GM18520 (cell line): ENCODE measurements around the gene KIAA1614.
A peak's percentile ranks its signal among the peaks of the same experiment; 100 is the strongest.
"Not testable (repeated sequence)": the region's sequence is repeated elsewhere in the genome, so short reads cannot be mapped to it uniquely, and the experiment has no call there.

Experiments used
- ATAC-seq: cut with Tn5 transposase; IDR thresholded peaks from one replicate; pipeline ENCODE4 v1.9.1; 2021; ENCODE audit not compliant: unreplicated experiment

The KIAA1614 gene

DNA sequence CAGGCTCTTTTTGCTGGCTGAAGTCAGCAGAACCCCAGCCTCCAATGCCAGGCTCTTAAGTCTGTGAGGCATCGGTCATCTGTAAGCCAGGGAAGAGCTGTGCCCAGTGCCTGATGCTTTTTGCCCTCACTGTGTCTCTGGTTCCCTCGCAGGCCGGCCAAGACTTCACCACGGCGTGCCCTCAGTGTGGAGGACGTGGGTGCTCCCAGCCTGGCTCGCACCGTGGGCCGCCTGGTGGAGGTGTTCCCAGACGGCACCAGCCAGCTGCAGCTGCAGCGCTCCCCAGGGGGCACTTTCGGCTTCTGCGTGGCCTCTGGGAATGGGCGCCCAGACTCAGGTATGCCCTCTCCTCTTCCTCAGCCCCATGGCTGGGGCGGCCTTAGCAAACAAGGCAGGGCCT lies 32.5 kb downstream of the KIAA1614 start:
- ATAC-seq = no peak

DNA sequence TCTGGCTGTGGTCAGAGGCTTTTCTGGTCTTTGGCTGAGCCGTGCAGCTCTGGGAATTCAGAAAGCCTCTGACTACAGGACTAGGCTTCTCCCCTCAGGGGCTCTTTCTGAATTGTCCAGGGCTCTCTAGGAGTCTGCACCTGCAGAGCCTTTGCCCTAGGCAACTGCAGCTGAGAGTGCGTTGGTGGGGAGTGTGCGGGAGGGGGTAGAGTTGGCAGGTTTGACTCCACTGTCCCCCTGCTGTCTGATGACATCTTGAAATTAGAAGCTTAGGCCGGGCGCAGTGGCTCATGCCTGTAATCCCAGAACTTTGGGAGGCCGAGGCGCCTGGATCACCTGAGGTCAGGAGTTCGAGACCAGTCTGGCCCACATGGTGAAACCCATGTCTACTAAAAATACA lies 32.9 kb downstream of the KIAA1614 start:
- ATAC-seq = no peak

- ATAC-seq = no peak
Observed at GRCh38 chr1:180946056-180946455, 33.4 kb downstream of the KIAA1614 start.

GRCh38 chr1:180946541-180947498 lies 34.1 kb downstream of the KIAA1614 start:
- ATAC-seq = no peak

- no peak for ATAC-seq
Observed at GRCh38 chr1:180947499-180947885, 34.8 kb downstream of the KIAA1614 start.

DNA sequence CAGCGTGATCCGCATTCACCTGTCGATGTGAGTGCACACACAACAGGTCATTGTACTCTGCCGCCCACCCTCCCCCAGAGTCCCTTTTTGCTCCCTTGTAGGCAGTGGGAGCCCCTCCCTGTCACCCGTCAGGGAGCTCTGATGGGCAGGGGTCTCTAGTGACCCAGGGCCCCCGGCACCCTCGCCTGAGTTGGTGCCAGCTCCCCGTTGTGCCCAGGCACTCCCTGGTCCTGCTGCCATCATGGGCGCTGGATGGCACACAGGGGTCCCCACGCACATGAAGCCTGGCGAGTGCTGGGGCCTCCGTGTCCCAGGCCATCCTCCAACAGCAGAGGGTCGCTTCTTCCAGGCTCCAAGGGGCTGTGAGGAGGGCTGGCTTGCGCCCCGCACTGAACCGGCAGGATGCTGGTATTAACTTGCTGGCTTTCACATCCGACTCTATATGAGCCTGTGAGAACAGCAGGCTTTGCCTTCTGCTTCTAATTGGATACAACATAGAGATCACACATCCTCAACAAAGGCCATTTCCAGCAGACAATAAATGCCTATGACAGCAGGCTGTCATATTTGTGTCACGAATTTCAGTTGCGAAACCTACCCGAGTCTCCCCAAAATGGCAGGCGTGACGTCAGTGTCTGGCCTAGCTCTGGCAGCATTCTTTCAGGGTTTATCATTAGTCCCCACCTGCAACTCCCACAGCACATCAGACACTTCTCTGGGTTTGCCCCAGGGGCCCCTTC lies 35.4 kb downstream of the KIAA1614 start:
- ATAC-seq = no peak

DNA sequence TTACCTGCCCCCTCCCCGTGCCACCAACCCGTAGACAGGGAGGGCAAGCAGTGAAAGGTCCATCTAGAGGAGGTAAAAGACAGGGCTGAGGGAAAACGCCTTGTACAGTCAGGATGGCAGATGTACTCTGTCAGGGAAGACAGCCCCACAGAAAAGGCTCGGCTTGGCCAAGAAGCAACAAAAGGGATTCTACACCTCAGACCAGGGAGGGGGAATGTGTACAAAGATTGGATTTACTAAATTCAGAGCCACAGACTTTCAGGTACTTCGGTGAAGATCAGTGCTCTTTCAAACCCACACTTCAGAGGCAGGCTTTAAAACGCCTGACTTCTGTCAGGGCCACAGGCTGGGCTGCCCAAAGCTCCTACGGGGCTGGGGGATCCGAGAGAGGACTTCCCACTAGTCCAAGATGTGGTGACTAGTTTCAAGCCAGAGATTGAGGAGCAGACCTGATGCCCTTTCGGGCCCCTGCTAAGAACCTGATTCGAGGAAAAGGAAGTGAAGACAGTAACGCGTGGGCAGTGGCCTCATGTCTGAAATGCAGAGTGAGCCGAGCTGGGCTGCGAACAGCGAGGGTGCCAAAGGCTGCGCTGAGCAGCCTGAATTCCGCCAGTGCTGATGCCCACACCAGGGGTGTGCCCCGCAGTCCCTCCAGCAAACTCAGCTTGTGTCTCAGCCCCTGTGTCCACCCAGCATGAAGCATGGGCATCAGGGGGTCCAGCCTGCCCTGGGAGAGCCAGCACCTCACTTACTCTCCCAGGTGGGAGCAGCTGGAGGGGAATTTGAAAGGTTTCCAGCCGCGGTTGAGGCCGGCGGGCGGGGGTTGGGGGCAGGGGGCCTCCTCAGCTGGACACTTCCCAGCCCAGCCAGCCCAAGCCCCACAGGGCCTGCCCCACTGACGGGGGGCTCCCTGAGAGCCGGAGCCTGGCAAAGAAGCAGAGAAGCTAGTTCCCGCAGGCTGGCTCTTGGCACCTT lies 36.2 kb downstream of the KIAA1614 start:
- ATAC-seq = no peak

DNA sequence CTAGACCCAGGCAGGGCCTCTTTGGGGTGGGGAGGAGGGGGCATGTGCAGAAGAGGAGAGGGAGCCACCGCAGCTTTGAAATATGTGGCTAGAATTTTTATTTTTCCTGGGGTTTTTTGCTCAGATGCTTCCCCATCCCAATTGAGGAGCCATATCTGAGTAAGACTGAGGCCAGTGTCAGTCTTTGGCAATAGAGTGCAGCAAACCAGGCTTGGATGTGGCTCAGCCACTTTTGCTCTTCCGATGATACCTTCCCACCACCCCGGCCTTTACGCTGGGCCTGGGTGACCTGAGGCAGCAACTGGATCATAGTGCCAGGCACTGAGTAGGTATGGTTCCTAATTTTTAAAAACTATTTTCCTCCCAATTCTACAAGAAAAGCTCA lies 36.9 kb downstream of the KIAA1614 start:
- no peak for ATAC-seq

DNA sequence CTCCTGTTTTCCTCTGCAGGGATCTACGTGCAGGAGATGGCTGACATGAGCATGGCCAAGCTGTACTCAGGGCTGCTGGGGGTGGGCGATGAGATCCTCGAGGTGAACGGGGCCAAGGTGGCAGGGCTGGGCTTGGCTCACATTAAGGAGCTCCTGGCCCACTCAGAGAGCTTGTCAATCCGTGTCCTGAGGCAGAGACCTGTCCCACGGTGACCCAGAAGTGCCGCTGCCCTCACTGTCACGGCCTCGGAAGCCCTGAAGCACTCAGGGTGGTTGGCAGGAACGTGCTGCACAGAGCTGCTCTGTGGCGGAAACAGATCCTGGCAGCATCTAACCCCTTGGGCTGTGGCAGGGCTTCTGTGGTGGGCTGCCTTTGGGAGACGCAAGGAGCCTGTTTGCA lies 37.6 kb downstream of the KIAA1614 start:
- ATAC-seq = no peak

GRCh38 chr1:180951186-180951745 lies 38.6 kb downstream of the KIAA1614 start:
- ATAC-seq = no peak

DNA sequence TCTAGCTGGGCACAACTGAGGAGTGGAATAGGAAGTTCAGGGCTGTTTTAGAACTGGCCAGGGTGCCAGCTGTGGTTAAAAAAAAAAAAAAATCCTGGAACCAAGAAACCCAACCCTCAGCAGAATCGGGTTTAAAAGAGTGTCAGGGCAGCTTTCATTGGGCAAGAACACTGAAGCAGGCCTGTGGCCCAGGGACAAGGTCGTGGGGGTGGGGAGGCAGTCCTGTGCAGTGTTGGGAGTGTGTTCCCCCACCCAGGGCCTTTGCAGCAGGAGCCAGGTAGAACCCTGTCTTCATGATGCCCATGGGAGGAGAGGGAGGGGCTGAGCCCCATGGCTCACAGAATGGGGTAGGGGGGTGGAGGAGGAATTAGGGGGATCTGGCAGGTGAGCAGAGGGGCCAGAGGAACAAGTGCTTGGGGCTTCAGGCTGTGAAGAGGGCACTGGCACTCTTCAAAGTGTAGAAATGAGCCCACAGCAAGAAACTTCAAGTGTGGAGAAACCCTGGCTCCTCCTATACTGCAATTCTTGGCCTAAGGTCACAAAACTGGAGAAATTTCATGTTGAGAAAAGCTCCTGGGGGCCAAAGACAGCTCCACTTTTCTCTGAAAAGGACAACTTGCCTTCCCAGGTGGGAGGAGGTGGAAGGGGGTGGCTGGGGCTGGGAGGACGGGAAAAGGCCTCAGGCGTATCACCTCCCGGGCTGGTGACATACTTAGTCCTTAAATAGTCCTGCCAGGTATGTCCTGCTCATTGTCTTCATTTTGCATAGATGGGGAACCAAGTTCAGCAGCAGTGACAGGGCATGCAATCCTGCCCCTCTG lies 39.3 kb downstream of the KIAA1614 start:
- no peak for ATAC-seq

- no peak for ATAC-seq
Observed at GRCh38 chr1:180952657-180953013, 39.9 kb downstream of the KIAA1614 start.

GRCh38 chr1:180953291-180954004 lies 40.8 kb downstream of the KIAA1614 start:
- ATAC-seq = no peak

DNA sequence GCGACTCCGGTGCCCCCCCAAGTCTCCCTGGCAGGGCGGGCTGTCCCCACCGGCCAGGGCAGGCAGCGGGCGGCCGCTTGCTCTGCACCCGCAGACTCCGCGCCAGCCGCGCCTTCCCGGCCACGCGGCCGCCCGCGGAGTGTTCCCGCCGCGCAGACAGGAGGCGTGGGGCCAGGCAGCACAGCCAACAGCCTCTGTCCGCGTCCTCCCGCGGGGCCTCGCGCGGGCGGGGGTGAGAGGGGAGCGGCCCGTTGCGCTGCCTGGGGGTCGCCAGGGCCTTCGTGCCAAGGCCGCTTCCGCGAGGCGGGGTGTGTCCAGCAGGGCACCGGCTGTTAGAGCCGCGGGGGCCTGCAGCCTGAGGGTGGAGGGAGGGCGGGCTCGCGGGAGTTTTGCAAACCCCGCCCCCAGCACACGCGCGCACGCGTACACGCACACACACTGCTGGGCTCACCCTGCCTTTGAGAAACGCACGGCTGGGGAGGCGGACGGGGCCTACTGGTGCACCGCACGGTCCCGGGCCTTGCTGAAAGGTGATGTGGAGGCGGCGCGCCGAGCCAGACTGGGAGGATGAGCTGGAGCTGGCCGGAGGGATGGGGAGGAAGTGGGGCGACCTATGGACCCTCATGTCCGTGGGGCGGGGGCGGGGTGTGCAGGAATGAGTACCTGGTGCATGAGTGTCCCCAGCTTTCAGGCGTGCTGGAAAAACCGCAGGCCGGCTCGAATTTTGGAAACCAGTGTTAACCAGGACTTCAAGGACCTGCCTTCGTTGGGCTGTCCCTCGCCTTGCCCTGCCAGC lies 41.5 kb downstream of the KIAA1614 start:
- peak; percentile 50 for ATAC-seq

DNA sequence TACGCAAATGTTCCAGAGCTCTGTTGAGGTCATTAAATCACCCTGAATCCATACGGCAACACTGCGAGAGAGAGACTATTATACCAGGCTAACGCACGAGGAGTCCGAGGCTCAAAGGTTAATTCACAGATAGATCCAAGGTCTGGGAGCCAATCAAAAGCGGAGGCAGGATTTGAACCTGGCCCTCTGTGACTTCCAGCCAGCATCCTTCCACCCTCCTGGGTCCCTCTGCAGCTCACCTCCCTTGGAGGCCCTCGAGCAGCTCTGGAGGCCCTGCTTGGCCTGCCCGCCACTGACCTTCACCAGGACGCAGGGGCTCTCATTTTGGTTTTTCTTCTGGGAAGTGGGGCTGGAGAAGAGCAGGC lies 42.1 kb downstream of the KIAA1614 start:
- no peak for ATAC-seq

DNA sequence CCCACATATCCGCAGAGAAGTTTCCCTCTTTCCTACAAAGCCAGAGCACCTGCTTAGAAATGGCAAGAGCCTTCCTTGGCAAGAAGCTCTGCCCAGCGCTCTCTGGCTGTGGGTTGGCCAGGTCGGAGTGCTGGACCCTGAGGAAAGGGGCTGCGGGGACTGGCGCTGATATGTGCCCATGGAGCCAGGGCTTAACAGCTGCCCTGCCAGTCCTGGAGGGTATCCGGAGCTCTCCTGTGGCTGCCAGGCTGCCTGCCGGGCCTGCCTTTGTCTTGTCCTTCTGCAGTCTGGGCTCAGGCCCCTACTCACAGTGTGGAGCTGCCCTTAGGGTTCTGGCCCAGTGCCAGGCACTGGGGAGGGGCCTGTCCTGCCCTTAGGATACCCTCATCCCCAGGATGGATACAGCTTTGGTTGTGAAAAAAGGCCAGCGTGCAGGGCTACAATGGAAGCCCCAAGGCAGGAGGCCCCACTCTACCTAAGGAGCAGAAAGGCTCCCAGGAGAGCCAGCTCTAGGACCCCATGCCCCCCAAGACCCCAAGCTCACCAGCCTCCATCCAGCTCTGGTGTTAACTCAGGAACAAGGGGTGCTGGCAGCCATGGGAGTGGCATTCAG lies 43.4 kb downstream of the KIAA1614 start:
- no peak for ATAC-seq

DNA sequence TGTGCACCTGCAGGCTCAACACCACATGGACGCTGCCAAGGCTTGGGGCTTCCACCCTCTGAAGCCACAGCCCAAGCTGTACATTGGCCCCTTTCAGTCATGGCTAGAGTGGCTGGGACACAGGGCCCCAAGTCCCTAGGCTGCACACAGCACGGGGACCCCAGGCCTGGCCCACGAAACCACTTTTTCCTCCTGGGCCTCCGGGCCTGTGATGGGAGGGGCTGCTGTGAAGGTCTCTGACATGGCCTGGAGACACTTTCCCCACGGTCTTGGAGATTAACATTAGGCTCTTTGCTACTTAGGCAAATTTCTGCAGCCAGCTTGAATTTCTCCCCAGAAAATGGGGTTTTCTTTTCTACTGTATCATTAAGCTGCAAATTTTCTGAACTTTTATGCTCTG lies 46.9 kb downstream of the KIAA1614 start:
- ATAC-seq = not testable (repeated sequence)

DNA sequence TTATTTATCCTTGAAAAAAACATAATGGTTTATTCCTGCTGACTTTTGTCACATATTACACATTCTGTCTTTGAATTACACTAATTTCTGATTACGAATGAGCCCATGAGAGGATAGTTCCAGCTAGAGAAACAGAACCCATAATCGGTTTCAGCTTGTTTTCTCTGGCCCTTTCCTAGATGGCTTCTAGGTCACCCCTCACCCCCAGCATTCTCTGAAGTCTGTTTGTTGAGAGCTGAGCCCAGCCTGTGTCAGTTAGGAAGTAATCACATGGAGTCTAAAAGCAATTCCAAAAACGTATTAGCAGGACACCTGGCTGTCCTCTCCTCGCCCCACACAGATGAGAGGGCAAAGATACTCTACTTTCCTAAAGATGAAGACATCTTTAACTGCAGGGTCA lies 48.9 kb downstream of the KIAA1614 start:
- ATAC-seq = no peak
